Heart left ventricle (tissue), 16 donors: ENCODE data around the gene VWA8. TPM values are rescaled to one million over a fixed set of nuclear protein-coding genes. Genes with fewer than 3 reads are reported as not detected.
A peak's percentile ranks its signal among the peaks of the same experiment; 100 is the strongest.

ENCODE experiments used
- ATAC-seq, 4 donors: fragments of 200-7000 bp; cut with Tn5 transposase; one replicate each; pipeline ENCODE4 v1.9.1; 2020 to 2022; ENCODE audit warnings: moderate library complexity in 4 of 4, mild to moderate bottlenecking in 3 of 4, moderate number of reproducible peaks in 1 of 4
- DNase-seq, 5 donors: peaks; one replicate each; pipeline ENCODE4 v3.0.0-alpha.2; 2020
- H3K27ac ChIP-seq, 12 donors: fragments of 200-600 bp; sonication (generic) in 4 of 12; one replicate each; pipeline versions ENCODE4 v1.5.0 to v1.8.0; 2016 to 2022; ENCODE audit warnings: mild to moderate bottlenecking in 2 of 12
- H3K27me3 ChIP-seq, 9 donors: fragments of 200-600 bp; sonication (generic) in 2 of 9; one replicate each; pipeline versions ENCODE4 v1.5.1 to v1.8.0; 2016 to 2022; ENCODE audit warnings: mild to moderate bottlenecking in 3 of 9
- H3K36me3 ChIP-seq, 9 donors: fragments of 200-600 bp; sonication (generic) in 2 of 9; one replicate each; pipeline versions ENCODE4 v1.5.0 to v1.8.0; 2018 to 2022; ENCODE audit warnings: mild to moderate bottlenecking in 2 of 9
- H3K4me1 ChIP-seq, 12 donors: fragments of 200-600 bp; sonication (generic) in 4 of 12; one replicate each; pipeline versions ENCODE4 v1.5.0 to v1.8.0; 2016 to 2022; ENCODE audit warnings: mild to moderate bottlenecking in 3 of 12
- H3K4me3 ChIP-seq, 12 donors: fragments of 200-600 bp; sonication (generic) in 4 of 12; one replicate each; pipeline versions ENCODE4 v1.5.0 to v1.8.0; 2017 to 2022; ENCODE audit warnings: mild to moderate bottlenecking in 9 of 12, moderate library complexity in 4 of 12
- H3K9me3 ChIP-seq, 12 donors: fragments of 200-600 bp; sonication (generic) in 4 of 12; one replicate each; pipeline versions ENCODE4 v1.5.0 to v1.8.0; 2016 to 2022; ENCODE audit warnings: mild to moderate bottlenecking in 1 of 12
- CTCF ChIP-seq, 12 donors: fragments of 200-600 bp; sonication (generic) in 4 of 12; IDR thresholded peaks; one replicate each; pipeline versions ENCODE4 v1.5.0 to v1.8.0; 2018 to 2022; ENCODE audit warnings: antibody characterized with exemption in 12 of 12, mild to moderate bottlenecking in 5 of 12
- POLR2A ChIP-seq, 2 donors: fragments of 450-650 bp; IDR thresholded peaks; one replicate each; pipeline ENCODE4 v1.6.1; 2017; ENCODE audit warnings: antibody characterized with exemption in 2 of 2, mild to moderate bottlenecking in 2 of 2, moderate library complexity in 2 of 2
- WGBS, 4 donors: extraction: QIAGEN DNeasy Blood & Tissue Kit in 2 of 4; methylation state at CpG; one replicate each; pipeline versions ENCODE4 v1.1.5 to v1.1.7; 2013 to 2018; 5-methylcytosine and 5-hydroxymethylcytosine counted together
- intact Hi-C, 10 donors: fragments of 100-400 bp; cut with DNase I; formaldehyde crosslinking; loops; one replicate each; pipeline versions ENCODE4 v1.11.1 to v1.14.2; 2022
- polyA plus RNA-seq, 2 donors: library from polyadenylated mRNA; stranded (reverse); fragments of 200-250 nt; gene quantifications; one replicate each; pipeline ENCODE4 v1.2.3, GENCODE V29; 2013
- total RNA-seq, 9 donors: library from RNA; depleted of rRNA in 2 of 9; stranded (reverse); fragments of >200 nt in 2 of 9; fragmentation: NEBNext Ultra II Directional in 3 of 9; extraction: Animal tissue kit (Norgen Biotek cat#: 25700) in 3 of 9; gene quantifications; one replicate each; pipeline versions ENCODE4 v1.1.0 to v1.2.4, GENCODE V29; 2016 to 2023
- donor health status: ischemic (EF 13 %, LVEDD 7.1; RV severe dilation, severe dysfunction).
- donor health status: healthy with polysubstance abuse.
- donor health status: DM: no; HTN: yes; CAD: no.
- donor health status: DM: no; HTN: no; CAD: no.
- donor health status: ischemic (EF 25% LVEDD 6.9; RV normal size, moderate dysfunction).
- donor health status: ischemic (EF 25% LVEDD 5.7; RV mildly dilated, moderate dysfunction).
- donor health status: healthy.
- donor health status: DM: yes; HTN: yes; CAD: no.
- donor health status: ischemic (EF 35%, LVEDD 5.7; RV mildly dilated, moderate dysfunction).
- donor health status: nonischemic (EF 11% LVEDD 7.7; RV severe dilation, severe dysfunction).
- donor health status: DM: yes; HTN: yes; CAD: no.
- donor health status: PGD.
- donor health status: ischemic (EF 29% LVEDD 5.4; RV normal size, mild dysfunction).
- donor health status: nonischemic (EF 23%, LVEDD 6.1; RV moderate dilation, normal function).

The VWA8 gene
- total and polyA plus RNA-seq, 11 donors = 12.1 to 64.1 (median 41.8) TPM

GRCh38 chr13:41764558-41764957 lies 196.4 kb downstream of the VWA8 start:
- peak overlapping the region in 2 of 12 donors; percentile 12 to 26 for H3K27ac ChIP-seq
- WGBS, 4 donors = 91 to 93% (median 91%) methylated on average over 4 of the region's 4 CpGs
- DNase-seq (no peak), ATAC-seq (no peak)
- H3K9me3 ChIP-seq = no peaks in the 10 kb centered on the region
- no peak for TF ChIP-seq CTCF (IDR thresholded peaks at IDR 0.05)
- no peak for TF ChIP-seq POLR2A (IDR thresholded peaks at IDR 0.05)
- intact Hi-C loops = no loop called here
- H3K27me3 ChIP-seq = no peaks in the 10 kb centered on the region
- H3K4me3 ChIP-seq = no peak overlapping the region
- peaks cover 0 to 15% (median 0%) of the 10 kb centered on the region in 9 donors for H3K36me3 ChIP-seq
- H3K4me1 ChIP-seq = peaks cover 0 to 34% (median 1%) of the 10 kb centered on the region in 12 donors

- Histone ChIP-seq H3K9me3 (no peaks in the 10 kb centered on the region), H3K36me3 (peaks cover 0 to 11% (median 0%) of the 10 kb centered on the region in 9 donors), H3K27ac (no peak overlapping the region), H3K27me3 (no peaks in the 10 kb centered on the region), H3K4me1 (peaks cover 0 to 34% (median 1%) of the 10 kb centered on the region in 12 donors), H3K4me3 (no peak overlapping the region)
- intact Hi-C loops = no loop called here
- WGBS, 4 donors = 45 to 63% (median 58%) methylated on average over 3 of the region's 3 CpGs
- TF ChIP-seq CTCF (IDR thresholded peaks at IDR 0.05) = no peak
- no peak for TF ChIP-seq POLR2A (IDR thresholded peaks at IDR 0.05)
- no peak for ATAC-seq
- no peak for DNase-seq
Measured at GRCh38 chr13:41763782-41764181, 197.1 kb downstream of the VWA8 start.

GRCh38 chr13:41762796-41763195 lies 198.1 kb downstream of the VWA8 start:
- Histone ChIP-seq H3K36me3 (peaks cover 0 to 15% (median 0%) of the 10 kb centered on the region in 9 donors), H3K4me3 (no peak overlapping the region), H3K9me3 (no peaks in the 10 kb centered on the region), H3K4me1 (peaks cover 0 to 29% (median 1%) of the 10 kb centered on the region in 12 donors), H3K27ac (no peak overlapping the region), H3K27me3 (no peaks in the 10 kb centered on the region)
- no peak for TF ChIP-seq CTCF (IDR thresholded peaks at IDR 0.05)
- no peak for TF ChIP-seq POLR2A (IDR thresholded peaks at IDR 0.05)
- 97 to 99% (median 97%) methylated on average over 5 of the region's 5 CpGs for WGBS, 4 donors
- intact Hi-C loops = no loop called here
- ATAC-seq = no peak
- no peak for DNase-seq

- peaks cover 0 to 18% (median 0%) of the 10 kb centered on the region in 9 donors for H3K36me3 ChIP-seq
- H3K27me3 ChIP-seq = no peaks in the 10 kb centered on the region
- H3K4me1 ChIP-seq = peaks cover 0 to 15% (median 6%) of the 10 kb centered on the region in 12 donors
- intact Hi-C loops = no loop called here
- peak overlapping the region in 7 of 12 donors; percentile 1 to 66 (median 51) for H3K27ac ChIP-seq
- H3K4me3 ChIP-seq = no peak overlapping the region
- ATAC-seq = no peak
- no peak for DNase-seq
- H3K9me3 ChIP-seq = no peaks in the 10 kb centered on the region
- TF ChIP-seq POLR2A (IDR thresholded peaks at IDR 0.05) (no peak), CTCF (IDR thresholded peaks at IDR 0.05) (no peak)
- WGBS, 4 donors = 35 to 49% (median 40%) methylated on average over 1 of the region's 1 CpG
Measured at GRCh38 chr13:41756198-41756880, 204.6 kb downstream of the VWA8 start.
